Measurements from ENCODE around the gene EFEMP2.
"Not testable (repeated sequence)": the region's sequence is repeated elsewhere in the genome, so short reads cannot be mapped to it uniquely, and the experiment has no call there.

EFEMP2 gene

GRCh38 chr11:65903715-65904114, 31.1 kb upstream of the EFEMP2 start:
- DNase-seq = no peak

GRCh38 chr11:65903068-65903481, 30.5 kb upstream of the EFEMP2 start:
- DNase-seq = peak; percentile 93
- in situ Hi-C loops (cut with HindIII; ENCODE audit: low pct_ligation_motif_present, low pct_unique_long_range_greater_than_20kb, low sequenced_read_pairs) = no loop called here

More at GRCh38 chr11:65903715-65904114, 31.1 kb upstream of the EFEMP2 start:
- in situ Hi-C loops (cut with HindIII; ENCODE audit: low pct_ligation_motif_present, low pct_unique_long_range_greater_than_20kb, low sequenced_read_pairs) = no loop called here

GRCh38 chr11:65900899-65901180, 28.2 kb upstream of the EFEMP2 start:
- DNase-seq = no peak
- in situ Hi-C loops (cut with HindIII; ENCODE audit: low pct_ligation_motif_present, low pct_unique_long_range_greater_than_20kb, low sequenced_read_pairs) = no loop called here

- in situ Hi-C loops (cut with HindIII; ENCODE audit: low pct_ligation_motif_present, low pct_unique_long_range_greater_than_20kb, low sequenced_read_pairs) = no loop called here
- DNase-seq = peak; percentile 94
Observed at GRCh38 chr11:65900125-65900898, 27.7 kb upstream of the EFEMP2 start, which contains the start of gene FOSL1. Gene FOSL1 (minus strand): TSS chr11:65900388. CDS start chr11:65900339, 49 bp downstream.

- in situ Hi-C loops (cut with HindIII; ENCODE audit: low pct_ligation_motif_present, low pct_unique_long_range_greater_than_20kb, low sequenced_read_pairs) = no loop called here
Observed at GRCh38 chr11:65899356-65900124, 26.9 kb upstream of the EFEMP2 start.

GRCh38 chr11:65898656-65899355, 26.2 kb upstream of the EFEMP2 start:
- DNase-seq = no peak
- in situ Hi-C loops (cut with HindIII; ENCODE audit: low pct_ligation_motif_present, low pct_unique_long_range_greater_than_20kb, low sequenced_read_pairs) = no loop called here

More at GRCh38 chr11:65899356-65900124, 26.9 kb upstream of the EFEMP2 start:
- DNase-seq = peak; percentile 81

GRCh38 chr11:65897020-65897471, 24.4 kb upstream of the EFEMP2 start:
- DNase-seq = no peak

GRCh38 chr11:65896034-65896999, 23.7 kb upstream of the EFEMP2 start:
- peak; percentile 11 for DNase-seq
- in situ Hi-C loops (cut with HindIII; ENCODE audit: low pct_ligation_motif_present, low pct_unique_long_range_greater_than_20kb, low sequenced_read_pairs) = no loop called here

More at GRCh38 chr11:65897020-65897471, 24.4 kb upstream of the EFEMP2 start:
- in situ Hi-C loops (cut with HindIII; ENCODE audit: low pct_ligation_motif_present, low pct_unique_long_range_greater_than_20kb, low sequenced_read_pairs) = no loop called here

- peak; percentile 11 for DNase-seq
- in situ Hi-C loops (cut with HindIII; ENCODE audit: low pct_ligation_motif_present, low pct_unique_long_range_greater_than_20kb, low sequenced_read_pairs) = no loop called here
Observed at GRCh38 chr11:65895482-65895981, 22.9 kb upstream of the EFEMP2 start.

GRCh38 chr11:65894034-65894591, 21.5 kb upstream of the EFEMP2 start:
- peak; percentile 18 for DNase-seq
- in situ Hi-C loops (cut with HindIII; ENCODE audit: low pct_ligation_motif_present, low pct_unique_long_range_greater_than_20kb, low sequenced_read_pairs) = no loop called here

GRCh38 chr11:65892661-65893317, 20.2 kb upstream of the EFEMP2 start:
- DNase-seq = no peak
- in situ Hi-C loops (cut with HindIII; ENCODE audit: low pct_ligation_motif_present, low pct_unique_long_range_greater_than_20kb, low sequenced_read_pairs) = no loop called here

GRCh38 chr11:65892137-65892540, 19.5 kb upstream of the EFEMP2 start:
- DNase-seq; in situ Hi-C loops (cut with HindIII; ENCODE audit: low pct_ligation_motif_present, low pct_unique_long_range_greater_than_20kb, low sequenced_read_pairs): not testable (repeated sequence)

- in situ Hi-C loops (cut with HindIII; ENCODE audit: low pct_ligation_motif_present, low pct_unique_long_range_greater_than_20kb, low sequenced_read_pairs) = no loop called here
- peak; percentile 63 for DNase-seq
Observed at GRCh38 chr11:65891219-65892136, 18.9 kb upstream of the EFEMP2 start.

GRCh38 chr11:65890324-65891218, 18.0 kb upstream of the EFEMP2 start, which contains the start of gene CCDC85B:
Gene CCDC85B (plus strand): TSS chr11:65890673. CDS start chr11:65890784, 111 bp downstream.
- DNase-seq = peak; percentile 89
- in situ Hi-C loops (cut with HindIII; ENCODE audit: low pct_ligation_motif_present, low pct_unique_long_range_greater_than_20kb, low sequenced_read_pairs) = no loop called here

GRCh38 chr11:65888163-65888814, 15.7 kb upstream of the EFEMP2 start, which contains the start of gene FIBP:
Gene FIBP (minus strand): TSS chr11:65888471. CDS start chr11:65888418, 53 bp downstream.
- in situ Hi-C loops (cut with HindIII; ENCODE audit: low pct_ligation_motif_present, low pct_unique_long_range_greater_than_20kb, low sequenced_read_pairs) = no loop called here
- peak; percentile 93 for DNase-seq

Measured in ACHN (cell line).